GM12874 (cell line): Measurements from ENCODE around the gene ADH4.

Experiments
- TF ChIP-seq, protein P1 (sequence below): IDR thresholded peaks from 2 replicates; pipeline ENCODE4 v1.5.1; 2011; ENCODE audit warnings: low read depth, mild to moderate bottlenecking, control low read depth, low read length, moderate library complexity; ENCODE audit not compliant: insufficient read depth

The ADH4 gene

GRCh38 chr4:99134586-99134985 is 9.5 kb downstream of the ADH4 start:
- TF ChIP-seq, protein P1, sequence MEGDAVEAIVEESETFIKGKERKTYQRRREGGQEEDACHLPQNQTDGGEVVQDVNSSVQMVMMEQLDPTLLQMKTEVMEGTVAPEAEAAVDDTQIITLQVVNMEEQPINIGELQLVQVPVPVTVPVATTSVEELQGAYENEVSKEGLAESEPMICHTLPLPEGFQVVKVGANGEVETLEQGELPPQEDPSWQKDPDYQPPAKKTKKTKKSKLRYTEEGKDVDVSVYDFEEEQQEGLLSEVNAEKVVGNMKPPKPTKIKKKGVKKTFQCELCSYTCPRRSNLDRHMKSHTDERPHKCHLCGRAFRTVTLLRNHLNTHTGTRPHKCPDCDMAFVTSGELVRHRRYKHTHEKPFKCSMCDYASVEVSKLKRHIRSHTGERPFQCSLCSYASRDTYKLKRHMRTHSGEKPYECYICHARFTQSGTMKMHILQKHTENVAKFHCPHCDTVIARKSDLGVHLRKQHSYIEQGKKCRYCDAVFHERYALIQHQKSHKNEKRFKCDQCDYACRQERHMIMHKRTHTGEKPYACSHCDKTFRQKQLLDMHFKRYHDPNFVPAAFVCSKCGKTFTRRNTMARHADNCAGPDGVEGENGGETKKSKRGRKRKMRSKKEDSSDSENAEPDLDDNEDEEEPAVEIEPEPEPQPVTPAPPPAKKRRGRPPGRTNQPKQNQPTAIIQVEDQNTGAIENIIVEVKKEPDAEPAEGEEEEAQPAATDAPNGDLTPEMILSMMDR = no peak

GRCh38 chr4:99131378-99131777 is 12.7 kb downstream of the ADH4 start:
- TF ChIP-seq, protein P1 = no peak

GRCh38 chr4:99126376-99126775 is 17.7 kb downstream of the ADH4 start:
- TF ChIP-seq, protein P1 = no peak

GRCh38 chr4:99121008-99121407 is 23.1 kb downstream of the ADH4 start:
- TF ChIP-seq, protein P1 = no peak

DNA sequence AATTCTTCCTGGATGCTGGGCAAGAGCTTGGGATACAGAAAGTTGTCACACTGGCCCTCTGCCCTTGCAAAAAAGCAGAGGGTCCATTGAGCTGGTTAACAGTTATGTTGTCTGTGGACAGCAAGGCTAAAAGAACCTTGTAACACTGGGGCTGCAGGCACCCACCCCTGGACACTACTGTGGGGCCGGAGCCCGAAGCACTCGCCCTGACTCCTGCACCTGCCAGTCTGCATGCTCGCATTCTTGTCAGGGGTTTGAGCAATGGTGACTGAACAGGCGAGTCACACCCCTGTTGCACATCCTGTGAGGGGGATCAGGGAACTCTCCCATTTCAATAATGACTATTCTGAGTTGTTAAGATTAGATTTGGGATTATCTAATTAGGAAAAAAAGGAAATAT is 23.6 kb downstream of the ADH4 start:
- TF ChIP-seq, protein P1 = no peak

- TF ChIP-seq, protein P1 = no peak
Observed at GRCh38 chr4:99117876-99118693, 26.0 kb downstream of the ADH4 start.

DNA sequence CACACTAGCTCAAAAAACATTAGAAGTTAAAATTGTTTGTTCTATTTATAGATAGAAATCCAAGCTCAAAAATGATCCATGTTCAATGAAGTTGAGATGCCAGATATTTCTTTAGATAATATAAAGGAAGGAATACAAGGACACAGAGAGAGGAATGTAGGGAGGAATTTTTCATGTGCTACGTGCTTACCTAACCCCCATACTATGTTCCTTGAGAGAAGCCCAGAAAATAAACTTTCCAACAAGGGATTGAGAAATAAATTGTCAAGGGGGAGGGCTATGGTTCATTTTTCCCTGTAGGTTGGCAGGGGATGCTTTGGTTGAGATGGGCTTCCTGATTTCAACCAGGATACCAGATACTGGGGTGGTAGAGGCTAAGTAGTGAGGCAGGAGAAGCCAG is 39.9 kb downstream of the ADH4 start:
- TF ChIP-seq, protein P1 = no peak
